Activated CD8-positive, alpha-beta memory T cell treated with anti-CD3 and anti-CD28 coated beads, Interleukin-2, amount 10 ng/mL, durations not matched to agents 7 days and 5 days (primary cell): ENCODE data around the gene NHLH1. TPM values are rescaled to one million over a fixed set of nuclear protein-coding genes. Genes with fewer than 3 reads are reported as not detected.

Source experiments
- total RNA-seq, 2 experiments: library from RNA; stranded (reverse); gene quantifications; one replicate each; pipeline ENCODE4 v1.2.3, GENCODE V29; 2021

NHLH1 gene
- total RNA-seq, 2 experiments from 2014 or later = 0.35 to 0.44 TPM

Other genes with a start within 250 kb of the NHLH1 start
- gene ATP1A4, start 215.5 kb upstream of the NHLH1 start, total RNA-seq = under 1 TPM in 1 of 2 experiments, not detected in 1; 0.40 TPM
- under 1 TPM in 1 of 2 experiments, not detected in 1; 0.68 TPM for gene CASQ1, start 176.5 kb upstream of the NHLH1 start, total RNA-seq
- gene PEA15, start 161.7 kb upstream of the NHLH1 start, total RNA-seq = 10 to 100 TPM; 36.0 to 43.2 TPM
- gene DCAF8, start 104.5 kb upstream of the NHLH1 start, total RNA-seq = 100 to 1,000 TPM; 115 to 117 TPM
- 10 to 100 TPM; 49.4 to 54.4 TPM for gene PEX19, start 81.9 kb upstream of the NHLH1 start, total RNA-seq
- 100 to 1,000 TPM; 138 to 139 TPM for gene COPA, start 23.8 kb upstream of the NHLH1 start, total RNA-seq
- gene NCSTN, start 23.7 kb upstream of the NHLH1 start, total RNA-seq = 10 to 100 TPM; 59.8 to 61.8 TPM
- gene VANGL2, start 33.5 kb downstream of the NHLH1 start, total RNA-seq = not detected
- gene SLAMF6, start 156.2 kb downstream of the NHLH1 start, total RNA-seq = 10 to 100 TPM; 28.8 to 31.0 TPM
- gene CD84, start 212.4 kb downstream of the NHLH1 start, total RNA-seq = 10 to 100 TPM; 29.9 to 34.6 TPM